Fibroblast of lung (primary cell): Measurements from ENCODE around the gene PID1. TPM values are rescaled to one million over a fixed set of nuclear protein-coding genes. Genes with fewer than 3 reads are reported as not detected.

Experiments
- DNase-seq, 2 donors: peaks; one replicate each; pipeline versions ENCODE4 v3.0.0 to v3.0.0-alpha.2; 2010; ENCODE audit warnings: low read depth in 2 of 2
- H2AFZ ChIP-seq: 2 replicates; pipeline ENCODE4 v1.5.1; 2012; ENCODE audit warnings: low read length, control low read depth, inconsistent platforms
- H3K27ac ChIP-seq: 2 replicates; pipeline ENCODE4 v1.5.1; 2011; ENCODE audit warnings: low read length, control low read depth; ENCODE audit not compliant: insufficient read depth
- H3K27me3 ChIP-seq: 2 replicates; pipeline ENCODE4 v1.5.1; 2011; ENCODE audit warnings: mild to moderate bottlenecking, low read length; ENCODE audit not compliant: control insufficient read depth, insufficient read depth
- H3K36me3 ChIP-seq: 2 replicates; pipeline ENCODE4 v1.5.1; 2011; ENCODE audit warnings: low read length; ENCODE audit not compliant: control insufficient read depth, insufficient read depth
- H3K4me1 ChIP-seq: 2 replicates; pipeline ENCODE4 v1.5.1; 2011; ENCODE audit warnings: low read length; ENCODE audit not compliant: control insufficient read depth, insufficient read depth; ENCODE audit errors: extremely low read depth
- H3K4me2 ChIP-seq: 2 replicates; pipeline ENCODE4 v1.5.1; 2011; ENCODE audit warnings: low read length, control low read depth; ENCODE audit not compliant: insufficient read depth; ENCODE audit errors: extremely low read depth
- H3K4me3 ChIP-seq, 4 experiments: fragments of 200-600 bp in 1 of 4; sonication (generic) in 1 of 4; replicated peaks in 1 of 4; 2 replicates each; pipeline ENCODE4 v1.5.1; 2011 to 2016; ENCODE audit warnings: low read length in 4 of 4, low read depth in 3 of 4, mild to moderate bottlenecking in 3 of 4, control low read depth in 2 of 4, inconsistent platforms in 1 of 4, mixed read lengths in 1 of 4; ENCODE audit not compliant: insufficient read depth in 1 of 4; ENCODE audit errors: control extremely low read depth in 1 of 4
- H3K79me2 ChIP-seq: 2 replicates; pipeline ENCODE4 v1.5.1; 2012; ENCODE audit warnings: mild to moderate bottlenecking, low read length, inconsistent platforms; ENCODE audit not compliant: control insufficient read depth, insufficient read depth
- H3K9ac ChIP-seq: 2 replicates; pipeline ENCODE4 v1.5.1; 2011; ENCODE audit warnings: mild to moderate bottlenecking, low read length, control low read depth; ENCODE audit not compliant: insufficient read depth
- H3K9me3 ChIP-seq: 2 replicates; pipeline ENCODE4 v1.5.1; 2012; ENCODE audit warnings: low read depth, low read length; ENCODE audit not compliant: control insufficient read depth, insufficient read depth
- H4K20me1 ChIP-seq: 2 replicates; pipeline ENCODE4 v1.5.1; 2011; ENCODE audit warnings: low read length; ENCODE audit not compliant: control insufficient read depth, insufficient read depth; ENCODE audit errors: extremely low read depth
- CTCF ChIP-seq, 2 donors: IDR thresholded peaks in 1 of 2; conservative IDR thresholded peaks in 1 of 2; 1 replicate in 1 of 2; 2 replicates in 1 of 2; pipeline ENCODE4 v1.5.1; 2011 to 2012; ENCODE audit warnings: low read length in 2 of 2, control low read depth in 1 of 2, inconsistent platforms in 1 of 2, low read depth in 1 of 2, mild to moderate bottlenecking in 1 of 2
- EZH2 ChIP-seq: IDR thresholded peaks from 2 replicates; pipeline ENCODE4 v1.5.1; 2012; ENCODE audit warnings: low read length, control low read depth, mild to moderate bottlenecking; ENCODE audit errors: missing control alignments
- polyA plus RNA-seq, 2 donors: library from polyadenylated mRNA; depleted of rRNA in 1 of 2; stranded (reverse) in 1 of 2; unstranded in 1 of 2; fragments of >200 nt; gene quantifications; 2 replicates each; pipeline ENCODE4 v1.2.1, GENCODE V29; 2011 to 2012; ENCODE audit warnings: missing spikeins in 1 of 2
- total RNA-seq: library from RNA; depleted of rRNA; stranded (reverse); fragments of >200 nt; gene quantifications from 2 replicates; pipeline ENCODE4 v1.2.1, GENCODE V29; 2014

The PID1 gene
- total and polyA plus RNA-seq, 2 donors (not counting 1 experiment from before 2014, with no cell fraction given) = 15.7 to 29.6 TPM

- peak overlapping the region; percentile 30 to 60 (median 42) for H3K4me3 ChIP-seq
- H3K79me2 ChIP-seq = peaks cover 21% of the 10 kb centered on the region
- H3K4me1 ChIP-seq = no peaks in the 10 kb centered on the region
- no peak overlapping the region for H3K9ac ChIP-seq
- peak in 1 of 2 donors; percentile 60 for DNase-seq
- no peaks in the 10 kb centered on the region for H3K27me3 ChIP-seq
- peak overlapping the region; percentile 75 for H3K4me2 ChIP-seq
- no peak for TF ChIP-seq CTCF (conservative IDR thresholded peaks at IDR 0.05 in 1 of 2, IDR thresholded peaks at IDR 0.05 in 1 of 2; ENCODE audit: low read depth in 1 of 2, low read length in 2 of 2)
- no peak for TF ChIP-seq EZH2
- H2AFZ ChIP-seq = peak overlapping the region; percentile 6
- H4K20me1 ChIP-seq = no peaks in the 10 kb centered on the region
- H3K36me3 ChIP-seq = no peaks in the 10 kb centered on the region
- no peaks in the 10 kb centered on the region for H3K9me3 ChIP-seq
- no peak overlapping the region for H3K27ac ChIP-seq
Observed at GRCh38 chr2:229273006-229273722, 2.1 kb upstream of the PID1 start.

- H3K79me2 ChIP-seq = peaks cover 43% of the 10 kb centered on the region
- peak overlapping the region; percentile 95 for H3K4me2 ChIP-seq
- no peaks in the 10 kb centered on the region for H3K4me1 ChIP-seq
- no peaks in the 10 kb centered on the region for H3K36me3 ChIP-seq
- peak overlapping the region; percentile 79 to 90 (median 82) for H3K4me3 ChIP-seq
- H3K9me3 ChIP-seq = no peaks in the 10 kb centered on the region
- TF ChIP-seq CTCF (conservative IDR thresholded peaks at IDR 0.05 in 1 of 2, IDR thresholded peaks at IDR 0.05 in 1 of 2; ENCODE audit: low read depth in 1 of 2, low read length in 2 of 2) = peak in 1 of 2 donors; percentile 4
- no peak for TF ChIP-seq EZH2
- H2AFZ ChIP-seq = no peak overlapping the region
- peak overlapping the region; percentile 75 for H3K27ac ChIP-seq
- no peaks in the 10 kb centered on the region for H4K20me1 ChIP-seq
- no peaks in the 10 kb centered on the region for H3K27me3 ChIP-seq
- no peak overlapping the region for H3K9ac ChIP-seq
- peak in 1 of 2 donors; percentile 17 for DNase-seq
Observed at GRCh38 chr2:229269941-229270340, 1.1 kb downstream of the PID1 start.

- H3K4me2 ChIP-seq = peak overlapping the region; percentile 95
- no peak overlapping the region for H2AFZ ChIP-seq
- H3K79me2 ChIP-seq = peaks cover 50% of the 10 kb centered on the region
- H3K4me3 ChIP-seq = peak overlapping the region; percentile 79 to 90 (median 82)
- no peak for DNase-seq
- no peaks in the 10 kb centered on the region for H3K9me3 ChIP-seq
- no peak overlapping the region for H3K9ac ChIP-seq
- no peaks in the 10 kb centered on the region for H4K20me1 ChIP-seq
- H3K36me3 ChIP-seq = no peaks in the 10 kb centered on the region
- no peaks in the 10 kb centered on the region for H3K4me1 ChIP-seq
- H3K27ac ChIP-seq = no peak overlapping the region
- peak in 1 of 2 donors; percentile 28 for TF ChIP-seq CTCF (conservative IDR thresholded peaks at IDR 0.05 in 1 of 2, IDR thresholded peaks at IDR 0.05 in 1 of 2; ENCODE audit: low read depth in 1 of 2, low read length in 2 of 2)
- TF ChIP-seq EZH2 = no peak
- no peaks in the 10 kb centered on the region for H3K27me3 ChIP-seq
Observed at GRCh38 chr2:229269146-229269545, 1.9 kb downstream of the PID1 start.
